NB4 (cell line): ENCODE data around the gene SCAMP5.

Experiments
- CTCF ChIP-seq: IDR thresholded peaks from one replicate; pipeline ENCODE4 v1.5.1; 2012; ENCODE audit warnings: low read depth, low read length
- MAX ChIP-seq: IDR thresholded peaks from 2 replicates; pipeline ENCODE4 v1.6.1; 2011; ENCODE audit warnings: low read depth, low read length
- MYC ChIP-seq: IDR thresholded peaks from 2 replicates; pipeline ENCODE4 v1.6.1; 2011; ENCODE audit warnings: low read depth, low read length
- POLR2A ChIP-seq: IDR thresholded peaks from 2 replicates; pipeline ENCODE4 v1.6.1; 2011; ENCODE audit warnings: mild to moderate bottlenecking; ENCODE audit not compliant: insufficient read length; ENCODE audit errors: extremely low read depth

DNA sequence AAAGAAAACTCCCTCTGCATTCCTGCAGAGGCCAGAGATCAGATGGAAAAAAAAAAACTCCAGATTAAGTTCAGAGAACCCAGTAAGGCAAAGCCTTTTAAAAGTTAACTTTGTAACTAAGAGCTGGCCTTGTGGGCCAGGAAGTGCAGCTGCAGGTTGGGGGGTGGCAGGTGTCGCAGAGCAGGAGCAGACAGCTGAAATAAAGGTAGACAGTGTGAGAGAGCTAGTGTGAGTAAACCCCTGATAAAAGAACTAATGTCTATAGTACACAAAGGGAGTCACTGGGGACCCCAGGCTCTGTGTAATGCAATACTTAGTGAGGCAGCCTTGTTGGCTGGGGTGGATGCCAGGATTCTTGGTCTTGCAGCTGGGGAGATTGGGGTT is 70.1 kb downstream of the SCAMP5 start:
- no peak for TF ChIP-seq CTCF
- no peak for TF ChIP-seq POLR2A
- TF ChIP-seq MYC = no peak
- TF ChIP-seq MAX = no peak
